Measurements from ENCODE around the gene ACSM2B.
"Not testable (repeated sequence)": the region's sequence is repeated elsewhere in the genome, so short reads cannot be mapped to it uniquely, and the experiment has no call there.

Gene ACSM2B

DNA sequence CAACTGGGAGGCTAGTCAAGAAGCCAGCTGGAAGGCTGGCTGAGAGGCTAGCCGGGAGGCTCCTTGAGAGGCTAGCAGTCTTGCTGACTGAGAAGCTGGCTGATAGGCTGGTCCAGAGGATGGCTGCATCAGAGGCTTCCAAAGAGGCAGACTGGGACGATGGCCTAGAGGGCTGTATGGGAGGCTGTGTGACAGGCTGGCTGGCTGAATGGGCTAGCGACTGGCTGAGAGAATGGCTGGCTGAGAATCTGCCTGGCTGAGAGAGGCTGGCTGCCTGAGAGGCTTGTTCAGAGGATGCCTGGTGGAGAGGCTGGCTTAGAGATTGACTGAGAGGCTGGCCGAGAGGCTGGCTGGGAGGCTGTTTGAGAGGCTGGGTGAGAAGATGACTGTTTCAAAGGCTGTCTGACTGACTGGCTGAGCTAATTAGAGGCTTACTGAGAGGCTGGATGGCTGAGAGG is 34.8 kb upstream of the ACSM2B start:
- ATAC-seq: no peak
- H3K4me3 Mint-ChIP-seq: no peak overlapping the region
- no peaks in the 10 kb centered on the region for H3K4me1 Mint-ChIP-seq
- H3K9me3 Mint-ChIP-seq: peaks cover under 1% of the 10 kb centered on the region
- H3K27ac Mint-ChIP-seq: no peak overlapping the region
- H3K27me3 Mint-ChIP-seq: peaks cover 38% of the 10 kb centered on the region
- H3K36me3 Mint-ChIP-seq: no peaks in the 10 kb centered on the region

DNA sequence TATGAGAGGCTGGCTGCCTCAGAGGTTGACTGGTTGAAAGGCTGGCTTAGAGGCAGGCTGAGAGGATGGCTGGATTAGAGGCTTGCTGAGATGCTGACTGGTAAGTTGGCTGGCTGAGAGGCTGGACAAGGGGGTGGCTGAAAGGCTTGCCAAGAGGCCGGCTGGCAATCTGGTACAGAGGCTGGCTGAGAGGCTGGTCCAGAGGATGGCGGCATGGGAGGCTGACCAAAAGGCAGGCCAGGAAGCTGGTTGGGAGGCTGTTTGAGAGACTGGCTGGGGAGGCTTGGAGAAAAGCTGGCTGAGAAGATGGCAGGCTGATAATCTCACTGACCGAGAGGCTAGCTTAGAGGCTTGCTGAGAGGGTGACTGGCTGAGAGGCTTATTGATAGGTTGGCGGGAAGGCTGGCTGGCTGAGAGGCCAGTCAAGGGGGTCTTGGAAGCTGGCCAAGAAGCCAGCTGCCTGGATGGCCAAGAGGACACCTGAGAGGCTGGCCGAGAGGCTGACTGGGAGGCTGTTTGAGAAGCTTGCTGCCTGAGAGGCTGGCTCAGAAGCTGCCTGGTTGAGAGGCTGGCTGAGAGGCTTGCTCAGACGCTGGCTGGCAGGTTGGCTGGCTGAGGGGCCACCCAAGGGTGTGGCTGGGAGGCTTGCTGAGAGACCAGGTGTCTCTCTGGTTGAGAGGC is 34.2 kb upstream of the ACSM2B start:
- H3K9me3 Mint-ChIP-seq: peaks cover 4% of the 10 kb centered on the region
- H3K27me3 Mint-ChIP-seq: peaks cover 38% of the 10 kb centered on the region
- H3K36me3 Mint-ChIP-seq: no peaks in the 10 kb centered on the region
- H3K4me1 Mint-ChIP-seq: no peaks in the 10 kb centered on the region
- H3K27ac Mint-ChIP-seq: no peak overlapping the region
- no peak overlapping the region for H3K4me3 Mint-ChIP-seq
- ATAC-seq: no peak

DNA sequence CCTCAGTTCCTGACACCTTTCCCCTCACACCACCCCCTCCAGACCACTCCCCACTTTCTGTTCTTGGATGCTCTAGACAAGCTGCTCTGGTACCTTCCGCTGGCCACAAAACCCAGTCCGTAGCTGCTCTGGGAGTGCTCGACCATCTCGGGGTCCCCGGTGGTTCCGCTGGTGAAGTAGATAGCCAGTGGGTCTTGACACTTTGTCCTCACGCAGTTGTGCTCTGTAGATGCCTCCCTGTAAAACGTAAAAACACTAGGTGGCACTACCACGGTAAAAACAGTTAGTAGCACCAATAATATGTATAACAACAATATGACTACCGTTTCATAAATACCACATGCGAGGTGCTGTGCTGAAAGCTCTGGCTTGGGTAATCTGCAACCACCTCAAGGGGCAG is 26.0 kb upstream of the ACSM2B start:
- H3K27ac Mint-ChIP-seq, H3K4me1 Mint-ChIP-seq, H3K9me3 Mint-ChIP-seq, H3K27me3 Mint-ChIP-seq, ATAC-seq, H3K4me3 Mint-ChIP-seq, H3K36me3 Mint-ChIP-seq: not testable (repeated sequence)

DNA sequence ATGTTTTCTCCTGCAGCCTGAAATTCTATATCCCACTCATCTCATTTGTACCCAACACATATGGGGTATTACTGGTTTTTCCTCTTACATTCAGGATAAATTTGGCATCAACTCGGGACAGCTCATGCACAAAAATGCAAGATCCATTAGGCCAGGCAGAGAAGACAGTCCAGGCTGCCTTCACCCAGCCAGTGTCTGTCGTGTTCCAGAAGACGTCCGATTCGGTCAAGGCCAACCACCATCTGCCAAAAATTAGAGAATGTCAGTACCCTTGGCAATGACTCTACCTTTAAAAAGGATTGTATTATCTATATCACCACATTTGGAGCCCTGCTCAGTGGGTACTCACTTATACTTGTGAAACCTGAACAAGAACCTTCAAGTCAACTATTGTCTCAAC is 23.3 kb upstream of the ACSM2B start:
- not testable (repeated sequence) for ATAC-seq, H3K36me3 Mint-ChIP-seq, H3K4me1 Mint-ChIP-seq, H3K4me3 Mint-ChIP-seq, H3K9me3 Mint-ChIP-seq, H3K27me3 Mint-ChIP-seq, H3K27ac Mint-ChIP-seq

DNA sequence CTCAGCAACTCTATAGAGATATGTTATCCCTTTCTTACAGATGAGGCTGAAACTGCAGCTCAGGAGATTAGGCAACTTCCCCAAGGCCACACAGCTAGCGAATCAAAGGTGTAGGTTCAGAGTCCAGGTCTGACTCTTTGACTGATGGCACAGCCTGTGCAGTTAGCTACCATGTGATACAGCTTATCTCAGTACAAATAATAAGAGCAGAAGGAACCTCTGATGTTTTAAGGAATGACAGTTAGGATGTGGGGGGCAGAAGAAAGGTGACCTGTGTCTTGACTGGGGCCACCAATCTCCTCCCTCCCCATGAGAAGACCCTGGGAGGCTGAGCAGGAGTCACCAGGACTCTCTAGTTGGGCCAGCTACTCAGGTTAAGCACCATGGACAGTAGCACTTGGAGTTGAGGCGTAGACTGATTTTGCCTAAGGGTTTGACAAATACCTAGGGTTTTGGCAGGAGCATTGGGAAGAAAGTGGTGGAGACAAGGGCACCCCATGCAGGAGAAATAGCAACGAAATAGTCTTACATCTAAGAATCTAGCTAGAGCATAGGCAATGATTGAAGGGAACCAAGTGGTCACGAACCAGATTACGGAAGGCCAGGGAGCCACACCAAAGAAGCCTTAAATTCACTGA is 22.8 kb upstream of the ACSM2B start:
- H3K27ac Mint-ChIP-seq: no peak overlapping the region
- H3K4me3 Mint-ChIP-seq: no peak overlapping the region
- H3K9me3 Mint-ChIP-seq: no peaks in the 10 kb centered on the region
- no peaks in the 10 kb centered on the region for H3K36me3 Mint-ChIP-seq
- H3K27me3 Mint-ChIP-seq: no peaks in the 10 kb centered on the region
- ATAC-seq: no peak
- no peaks in the 10 kb centered on the region for H3K4me1 Mint-ChIP-seq

DNA sequence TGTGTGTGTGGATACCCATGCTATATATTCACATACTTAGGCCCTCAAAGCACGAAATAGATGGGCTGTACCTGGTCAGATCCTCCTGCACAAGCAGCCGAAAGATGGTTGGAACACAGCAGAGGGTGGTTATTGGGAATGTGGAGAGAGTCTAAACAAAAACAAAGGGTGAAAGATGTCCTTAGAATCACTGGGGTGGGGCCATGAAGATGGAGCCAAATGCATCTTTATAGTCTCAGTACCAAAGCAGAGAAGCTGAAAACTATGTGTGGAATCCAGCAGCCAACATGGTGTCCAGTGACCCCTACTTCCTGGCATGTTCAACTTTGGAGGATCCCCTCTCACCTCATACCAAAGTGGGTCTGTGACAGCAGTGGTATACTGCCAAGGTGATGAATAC is 19.5 kb upstream of the ACSM2B start:
- H3K4me3 Mint-ChIP-seq, H3K27ac Mint-ChIP-seq, H3K9me3 Mint-ChIP-seq, H3K36me3 Mint-ChIP-seq, H3K4me1 Mint-ChIP-seq, ATAC-seq: not testable (repeated sequence)
- H3K27me3 Mint-ChIP-seq: peaks cover 13% of the 10 kb centered on the region

DNA sequence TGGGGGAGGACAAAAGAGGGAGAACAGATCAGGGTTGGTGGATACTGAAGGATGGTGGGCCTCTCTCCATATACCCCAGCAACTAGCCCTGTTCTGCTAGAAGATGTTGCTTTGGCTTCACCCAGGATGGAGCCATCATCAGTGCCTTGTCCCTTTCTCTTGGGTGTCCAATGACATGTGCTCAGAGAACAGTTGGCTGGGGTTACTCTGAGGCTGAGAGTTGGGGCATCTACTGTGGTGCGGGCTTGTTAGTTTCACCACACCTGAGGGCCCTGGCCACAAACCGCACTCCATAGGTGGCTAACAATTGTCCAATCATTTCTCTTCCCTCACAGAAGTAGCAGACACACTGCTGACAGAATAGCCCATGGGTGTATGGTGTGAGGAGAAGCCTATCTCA is 18.9 kb upstream of the ACSM2B start:
- not testable (repeated sequence) for H3K36me3 Mint-ChIP-seq, H3K9me3 Mint-ChIP-seq, H3K4me3 Mint-ChIP-seq, ATAC-seq, H3K4me1 Mint-ChIP-seq, H3K27ac Mint-ChIP-seq
- H3K27me3 Mint-ChIP-seq: peaks cover 13% of the 10 kb centered on the region

DNA sequence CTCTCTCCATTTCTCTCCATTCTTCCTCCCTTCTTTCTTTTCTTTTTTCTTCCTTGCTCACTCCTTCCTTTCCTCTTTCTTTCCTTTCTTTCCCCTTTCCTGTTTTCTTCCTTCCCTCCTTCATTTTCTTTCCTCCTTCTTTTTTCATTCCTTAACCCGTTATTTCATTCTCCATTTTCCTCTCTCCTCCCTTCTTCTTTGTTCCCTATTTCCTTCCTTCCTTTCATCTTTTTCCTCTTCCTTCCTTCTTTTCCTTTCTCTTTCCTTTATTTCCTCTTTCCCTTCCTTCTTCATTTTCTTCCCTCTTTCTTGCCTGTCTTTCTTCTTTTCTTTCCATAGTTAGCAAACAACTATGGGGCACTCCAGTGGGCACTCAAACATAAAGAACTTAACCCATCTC is 16.6 kb upstream of the ACSM2B start:
- not testable (repeated sequence) for H3K36me3 Mint-ChIP-seq, ATAC-seq, H3K4me3 Mint-ChIP-seq, H3K9me3 Mint-ChIP-seq, H3K4me1 Mint-ChIP-seq, H3K27ac Mint-ChIP-seq
- H3K27me3 Mint-ChIP-seq: peaks cover 13% of the 10 kb centered on the region

DNA sequence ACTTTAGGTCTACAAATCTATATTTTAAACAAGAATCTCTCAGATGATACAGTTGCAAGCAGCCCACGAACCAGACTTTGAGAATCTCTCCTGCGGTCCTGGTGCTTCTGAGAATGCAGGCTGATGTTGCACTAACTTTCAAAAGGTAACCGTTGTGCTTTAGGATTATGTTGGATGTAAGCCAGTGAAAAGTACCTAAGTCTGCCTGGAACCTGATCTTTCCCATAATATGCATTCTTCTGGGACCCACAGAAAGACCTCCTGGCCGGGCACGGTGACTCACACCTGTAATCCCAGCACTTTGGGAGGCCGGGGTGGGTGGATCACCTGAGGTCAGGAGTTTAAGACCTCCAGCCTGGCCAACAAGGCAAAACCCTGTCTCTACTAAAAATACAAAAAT is 13.3 kb upstream of the ACSM2B start:
- H3K27ac Mint-ChIP-seq, ATAC-seq: not testable (repeated sequence)

DNA sequence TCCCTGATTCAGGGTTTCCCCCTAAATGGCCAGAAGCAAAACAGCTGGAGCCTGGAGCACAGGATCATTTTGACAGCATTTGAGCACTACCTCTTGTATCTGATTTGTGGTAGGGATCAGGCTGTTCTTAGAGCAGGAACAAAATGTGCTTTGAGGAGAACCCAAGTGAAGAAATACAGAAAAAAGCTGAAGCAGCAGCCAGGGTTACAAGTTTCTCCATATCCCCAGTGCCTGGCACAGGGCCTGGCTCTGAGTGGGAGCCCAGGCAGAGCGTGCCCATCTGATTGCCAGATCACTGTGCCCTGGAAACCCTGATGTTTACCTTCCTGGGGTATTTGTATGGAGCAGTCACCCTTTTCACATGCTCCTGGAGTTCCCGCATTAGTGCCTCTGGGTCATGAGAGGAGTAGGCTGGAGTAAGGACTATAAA is 11.5 kb upstream of the ACSM2B start:
- H3K4me1 Mint-ChIP-seq, H3K4me3 Mint-ChIP-seq, H3K27ac Mint-ChIP-seq, H3K27me3 Mint-ChIP-seq, H3K9me3 Mint-ChIP-seq, H3K36me3 Mint-ChIP-seq, ATAC-seq: not testable (repeated sequence)

More for the DNA sequence above, 13.3 kb upstream of the ACSM2B start:
- not testable (repeated sequence) for H3K4me1 Mint-ChIP-seq, H3K9me3 Mint-ChIP-seq, H3K4me3 Mint-ChIP-seq, H3K36me3 Mint-ChIP-seq
- H3K27me3 Mint-ChIP-seq: peaks cover 13% of the 10 kb centered on the region

DNA sequence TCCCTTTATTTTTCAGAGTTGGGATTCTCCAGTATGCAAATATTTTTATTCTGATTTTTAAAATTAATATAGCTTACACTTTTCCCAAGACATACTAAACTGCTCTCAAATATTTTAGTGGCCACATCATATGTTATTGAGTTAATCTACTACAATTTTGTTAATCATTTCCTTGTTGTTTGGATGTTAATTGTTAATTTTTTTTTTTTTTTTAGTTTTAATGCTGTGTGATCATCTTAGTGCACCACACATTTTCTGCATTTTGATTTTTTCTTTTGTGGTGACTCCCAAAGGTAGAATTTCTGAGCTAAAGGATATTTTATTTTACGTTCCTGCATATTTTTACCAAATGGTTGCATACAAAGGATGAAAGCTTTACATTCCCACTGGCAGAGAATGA is 10.5 kb upstream of the ACSM2B start:
- not testable (repeated sequence) for H3K4me1 Mint-ChIP-seq, H3K9me3 Mint-ChIP-seq, H3K4me3 Mint-ChIP-seq, ATAC-seq, H3K27ac Mint-ChIP-seq, H3K27me3 Mint-ChIP-seq, H3K36me3 Mint-ChIP-seq

DNA sequence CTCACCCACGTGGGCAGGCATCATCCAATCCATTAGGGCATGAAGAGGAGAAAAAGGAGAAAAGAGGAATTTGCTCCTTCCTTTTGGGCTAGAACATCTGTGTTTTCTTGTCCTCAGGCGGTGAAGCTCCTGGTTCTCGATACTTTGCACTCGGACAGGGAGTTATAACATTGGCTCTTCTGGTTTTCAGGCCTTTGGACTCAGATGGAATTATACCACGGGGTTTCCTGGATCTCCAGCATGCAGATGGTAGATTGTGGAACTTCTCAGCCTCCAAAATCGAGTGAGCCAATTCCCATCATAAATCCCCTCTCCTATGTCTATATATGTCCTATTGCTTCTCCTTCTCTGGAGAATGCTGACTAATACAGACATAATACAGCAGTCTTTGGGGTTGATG is 9.9 kb upstream of the ACSM2B start:
- H3K27me3 Mint-ChIP-seq, H3K27ac Mint-ChIP-seq, ATAC-seq, H3K4me1 Mint-ChIP-seq, H3K36me3 Mint-ChIP-seq, H3K4me3 Mint-ChIP-seq, H3K9me3 Mint-ChIP-seq: not testable (repeated sequence)

DNA sequence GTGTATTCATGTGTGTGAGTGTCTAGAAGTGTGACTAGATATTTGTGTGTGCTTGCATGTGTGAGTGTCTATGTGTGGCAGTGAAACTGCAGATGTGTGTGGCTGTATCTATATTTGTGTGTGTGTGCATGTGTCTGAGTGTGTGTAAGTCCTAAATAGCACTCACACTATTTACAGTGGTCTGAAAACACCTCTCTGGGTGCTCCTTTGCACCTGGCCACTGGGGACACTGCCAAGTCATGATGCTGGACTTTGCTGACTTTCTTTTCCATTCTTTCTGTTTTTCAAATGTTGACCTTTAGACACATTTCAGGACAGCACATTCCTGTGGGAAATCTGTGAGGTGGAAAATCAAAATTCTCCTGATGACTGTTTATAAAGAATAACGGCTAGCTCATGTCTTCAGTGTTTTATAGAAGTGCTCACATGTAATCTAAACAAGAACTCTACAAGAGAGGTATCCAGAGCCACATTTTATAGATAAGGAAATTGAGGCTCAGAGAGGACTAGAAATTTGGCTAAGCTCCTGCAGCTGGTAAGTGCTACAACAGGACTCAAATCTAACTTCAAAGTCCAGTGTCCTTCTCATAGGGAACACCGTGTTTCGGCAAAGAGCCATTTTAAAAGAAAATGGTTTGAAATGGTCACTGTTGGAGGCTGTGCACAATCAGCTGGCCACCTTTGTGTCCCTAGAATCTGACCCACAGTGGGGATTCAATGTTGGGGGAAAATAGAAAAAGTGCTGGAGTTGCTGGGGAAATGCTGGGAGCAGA is 4.5 kb upstream of the ACSM2B start:
- not testable (repeated sequence) for H3K27ac Mint-ChIP-seq, H3K4me1 Mint-ChIP-seq, H3K4me3 Mint-ChIP-seq, H3K36me3 Mint-ChIP-seq, H3K9me3 Mint-ChIP-seq, H3K27me3 Mint-ChIP-seq, ATAC-seq

DNA sequence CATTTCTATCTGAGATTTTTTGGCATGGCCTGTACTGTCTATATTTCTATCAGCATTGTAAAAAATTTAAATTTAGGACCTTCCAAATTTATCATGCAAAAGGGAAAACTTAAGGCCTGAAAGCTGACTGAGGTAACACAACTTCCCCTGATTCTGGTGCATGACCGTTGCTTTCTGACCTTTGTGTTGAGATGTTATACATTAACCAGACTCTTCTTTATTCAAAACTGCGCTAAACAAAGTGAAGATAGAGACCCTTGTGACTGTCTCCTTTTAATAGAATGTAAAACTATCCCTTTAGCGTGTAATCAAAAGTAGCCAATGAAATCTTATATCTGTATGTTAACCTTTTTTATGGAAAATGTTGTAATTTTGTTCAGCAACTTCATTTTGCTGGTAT is 1.9 kb upstream of the ACSM2B start:
- not testable (repeated sequence) for H3K27ac Mint-ChIP-seq, H3K9me3 Mint-ChIP-seq, H3K4me1 Mint-ChIP-seq, ATAC-seq, H3K4me3 Mint-ChIP-seq, H3K36me3 Mint-ChIP-seq, H3K27me3 Mint-ChIP-seq

DNA sequence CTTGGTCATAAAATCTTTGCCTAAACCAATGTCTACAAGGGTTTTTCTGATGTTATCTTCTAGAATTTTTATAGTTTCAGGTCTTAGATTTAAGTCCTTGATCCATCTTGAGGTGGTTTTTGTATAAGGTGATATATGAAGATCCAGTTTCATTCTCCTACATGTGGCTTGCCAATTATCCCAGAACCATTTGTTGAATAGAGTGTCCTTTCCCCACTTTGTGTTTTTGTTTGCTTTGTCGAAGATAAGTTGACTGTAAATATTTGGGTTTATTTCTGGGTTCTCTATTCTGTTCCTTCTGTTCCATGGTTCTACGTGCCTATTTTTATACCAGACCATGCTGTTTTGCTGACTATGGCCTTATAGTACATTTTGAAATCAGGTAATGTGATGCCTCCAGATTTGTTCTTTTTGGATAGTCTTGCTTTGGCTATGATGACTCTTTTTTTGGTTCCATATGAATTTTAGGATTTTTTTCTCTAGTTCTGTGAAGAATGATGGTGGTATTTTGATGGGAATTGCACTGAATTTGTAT is 7.0 kb downstream of the ACSM2B start:
- not testable (repeated sequence) for H3K4me3 Mint-ChIP-seq, H3K27me3 Mint-ChIP-seq, H3K27ac Mint-ChIP-seq, H3K36me3 Mint-ChIP-seq, H3K4me1 Mint-ChIP-seq, H3K9me3 Mint-ChIP-seq, ATAC-seq

DNA sequence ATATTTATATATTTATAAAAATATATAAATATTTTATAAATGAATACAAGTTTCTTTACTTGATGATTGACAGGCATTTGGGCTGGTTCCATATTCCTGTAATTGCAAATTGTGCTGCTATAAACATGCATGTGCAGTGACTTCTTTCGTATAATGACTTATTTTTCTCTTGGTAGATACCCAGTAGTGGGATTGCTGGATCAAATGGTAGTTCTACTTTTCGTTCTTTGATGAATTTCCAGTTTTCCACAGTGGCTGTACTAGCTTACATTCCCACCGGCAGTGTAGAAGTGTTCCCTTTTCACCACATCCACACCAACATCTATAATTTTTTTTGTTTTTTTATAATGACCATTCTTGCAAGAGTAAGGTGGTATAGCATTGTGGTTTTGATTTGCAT is 7.8 kb downstream of the ACSM2B start:
- Mint-ChIP-seq H3K4me1 (no peaks in the 10 kb centered on the region), H3K9me3 (no peaks in the 10 kb centered on the region), H3K27ac (no peak overlapping the region), H3K27me3 (no peaks in the 10 kb centered on the region), H3K4me3 (no peak overlapping the region), H3K36me3 (no peaks in the 10 kb centered on the region)
- no peak for ATAC-seq

Measured in stimulated activated memory B cell treated with anti-CD40 and anti-IgM and Interleukin-4, amounts not matched to agents 10 μg/mL and 1 μg/mL and 100 μg/mL, for 72 hours (primary cell).